ENCODE measurements around the gene KLHL41. TPM values are rescaled to one million over a fixed set of nuclear protein-coding genes. Genes with fewer than 3 reads are reported as not detected.

Gene KLHL41
- total RNA-seq, 1 experiment from 2014 or later: 0.07 TPM

DNA sequence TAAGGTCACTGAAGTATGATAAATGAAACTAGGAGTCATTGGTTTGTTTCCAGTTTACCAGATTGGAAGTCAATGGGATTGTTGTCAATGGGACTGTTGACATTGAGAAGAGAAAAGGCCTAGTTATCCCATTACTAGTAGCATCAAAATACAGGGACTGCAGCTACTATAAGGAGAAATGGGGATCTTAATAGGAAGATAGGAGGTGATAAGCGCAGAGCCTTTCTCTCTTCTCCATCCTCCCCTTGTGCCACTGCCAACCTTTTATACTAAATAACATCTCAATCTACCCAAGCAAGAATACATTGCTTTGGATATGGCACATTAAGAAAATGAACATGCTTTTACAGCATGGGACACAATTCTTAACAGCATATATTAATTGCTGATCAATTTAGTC, 40.7 kb upstream of the KLHL41 start:
- Histone ChIP-seq H3K27ac (ENCODE audit: low read length) (no peak overlapping the region), H3K27me3 (ENCODE audit: low read length) (no peaks in the 10 kb centered on the region), H3K4me1 (ENCODE audit: insufficient read depth, low read length) (peaks cover 7% of the 10 kb centered on the region), H3K4me3 (ENCODE audit: low read length) (no peak overlapping the region), H3K4me2 (ENCODE audit: low read length) (no peak overlapping the region), H3K9me2 (replicated peaks; ENCODE audit: low read length) (no peaks in the 10 kb centered on the region), H3K79me2 (ENCODE audit: low read length) (no peaks in the 10 kb centered on the region), H3K9me3 (ENCODE audit: low read length) (no peaks in the 10 kb centered on the region), H4K20me1 (ENCODE audit: low read length) (no peaks in the 10 kb centered on the region), H3K36me3 (ENCODE audit: low read depth, low read length) (no peaks in the 10 kb centered on the region), H3F3A (ENCODE audit: low read length, unreplicated experiment) (peaks cover 5% of the 10 kb centered on the region), H2AFZ (ENCODE audit: low read length) (no peak overlapping the region), H3K9ac (ENCODE audit: low read length) (no peak overlapping the region)
- DNase-seq (no peak), ATAC-seq (no peak)
- intact Hi-C loops (cut with micrococcal nuclease): no loop called here
- BruUV-seq (replicated peaks): no TSS peak
- ChIA-PET POLR2A (ENCODE audit: unreplicated experiment) (interaction anchor here (0.7 kb wide), 1 partner anchor 11 kb away, joined by 3 read pairs; no protein-coding TSS in a partner anchor), CTCF (no interaction called here)
- TF ChIP-seq CTCF (conservative IDR thresholded peaks at IDR 0.05; ENCODE audit: low read depth, low read length) (no peak), EZH2 (IDR thresholded peaks at IDR 0.05; ENCODE audit: low read length, unreplicated experiment) (no peak), EZH2phosphoT487 (IDR thresholded peaks at IDR 0.05; ENCODE audit: borderline replicate concordance, low read length) (no peak)

DNA sequence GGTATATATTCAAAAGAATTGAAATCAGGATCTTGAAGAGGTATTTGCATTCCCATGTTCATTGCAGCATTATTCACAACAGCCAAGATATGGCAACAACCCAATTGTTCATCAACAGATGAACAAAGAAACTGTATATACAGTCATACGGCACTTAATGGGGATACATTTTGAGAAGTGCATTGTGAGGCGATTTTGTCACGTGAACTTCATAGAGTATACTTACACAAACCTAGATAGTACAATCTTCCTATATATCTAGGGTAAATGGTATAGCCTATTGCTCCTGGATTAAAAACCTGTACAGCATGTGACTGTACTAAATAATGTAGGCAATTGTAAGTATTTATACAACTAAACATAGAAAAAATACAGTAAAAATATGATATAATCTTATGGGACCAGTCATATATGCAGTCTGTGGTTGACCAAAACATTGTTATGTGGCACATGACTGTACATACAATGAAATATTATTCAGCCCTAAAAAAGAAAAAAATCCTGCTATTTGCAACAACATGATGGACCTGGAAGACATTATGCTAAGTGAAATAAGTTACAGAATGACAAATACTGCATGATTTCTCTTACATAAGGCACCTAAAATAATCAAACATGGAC, 39.4 kb upstream of the KLHL41 start:
- Histone ChIP-seq H3K27ac (ENCODE audit: low read length) (no peak overlapping the region), H2AFZ (ENCODE audit: low read length) (no peak overlapping the region), H3K27me3 (ENCODE audit: low read length) (no peaks in the 10 kb centered on the region), H3K9me2 (replicated peaks; ENCODE audit: low read length) (no peaks in the 10 kb centered on the region), H3K9me3 (ENCODE audit: low read length) (no peaks in the 10 kb centered on the region), H3K79me2 (ENCODE audit: low read length) (no peaks in the 10 kb centered on the region), H3K4me1 (ENCODE audit: insufficient read depth, low read length) (peaks cover 4% of the 10 kb centered on the region; the same call in 1 of the 2 replicates), H3F3A (ENCODE audit: low read length, unreplicated experiment) (peaks cover 5% of the 10 kb centered on the region), H3K9ac (ENCODE audit: low read length) (no peak overlapping the region), H3K4me2 (ENCODE audit: low read length) (no peak overlapping the region), H4K20me1 (ENCODE audit: low read length) (no peaks in the 10 kb centered on the region), H3K36me3 (ENCODE audit: low read depth, low read length) (no peaks in the 10 kb centered on the region), H3K4me3 (ENCODE audit: low read length) (no peak overlapping the region)
- no peak for DNase-seq
- ChIA-PET CTCF (no interaction called here), POLR2A (ENCODE audit: unreplicated experiment) (no interaction called here)
- TF ChIP-seq EZH2phosphoT487 (IDR thresholded peaks at IDR 0.05; ENCODE audit: borderline replicate concordance, low read length): no peak
- no TSS peak for BruUV-seq (replicated peaks)
- intact Hi-C loops (cut with micrococcal nuclease): loop anchor here (10.0 kb wide), 1 partner anchor 115 kb away; the partner anchor contains the start of gene PPIG
- no peak for ATAC-seq

DNA sequence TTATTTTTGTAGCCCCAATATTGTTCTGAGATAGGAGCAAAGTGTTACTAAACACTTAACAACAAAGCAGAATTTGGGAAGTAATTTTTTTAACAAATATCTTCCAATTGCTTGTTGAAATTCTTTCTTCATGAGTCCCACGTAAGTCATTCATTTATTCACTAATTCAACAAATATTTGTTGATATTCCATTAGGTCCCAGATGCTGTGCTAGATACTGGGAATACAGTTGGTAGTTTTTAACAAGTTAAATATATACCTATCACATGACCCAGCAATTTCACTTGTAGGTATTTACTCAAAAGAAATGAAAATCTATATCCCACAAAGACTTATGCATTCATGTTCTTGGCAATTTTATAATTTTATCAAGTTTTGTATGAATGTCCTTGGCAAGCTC, 37.3 kb upstream of the KLHL41 start:
- Histone ChIP-seq H3K27ac (ENCODE audit: low read length) (no peak overlapping the region), H3K9ac (ENCODE audit: low read length) (no peak overlapping the region), H3F3A (ENCODE audit: low read length, unreplicated experiment) (peaks cover 5% of the 10 kb centered on the region), H3K79me2 (ENCODE audit: low read length) (no peaks in the 10 kb centered on the region), H3K4me2 (ENCODE audit: low read length) (no peak overlapping the region), H3K4me1 (ENCODE audit: insufficient read depth, low read length) (peaks cover 9% of the 10 kb centered on the region; the same call in 1 of the 2 replicates), H3K9me3 (ENCODE audit: low read length) (no peaks in the 10 kb centered on the region), H4K20me1 (ENCODE audit: low read length) (no peaks in the 10 kb centered on the region), H2AFZ (ENCODE audit: low read length) (no peak overlapping the region), H3K27me3 (ENCODE audit: low read length) (no peaks in the 10 kb centered on the region), H3K9me2 (replicated peaks; ENCODE audit: low read length) (no peaks in the 10 kb centered on the region), H3K36me3 (ENCODE audit: low read depth, low read length) (no peaks in the 10 kb centered on the region), H3K4me3 (ENCODE audit: low read length) (no peak overlapping the region)
- peak; percentile 61 for DNase-seq
- peak; percentile 64 for ATAC-seq
- intact Hi-C loops (cut with micrococcal nuclease): loop anchor here (10.0 kb wide), 1 partner anchor 113 kb away; the partner anchor contains the start of gene PPIG
- no TSS peak for BruUV-seq (replicated peaks)
- TF ChIP-seq EZH2phosphoT487 (IDR thresholded peaks at IDR 0.05; ENCODE audit: borderline replicate concordance, low read length) (no peak), EZH2 (IDR thresholded peaks at IDR 0.05; ENCODE audit: low read length, unreplicated experiment) (no peak)
- CTCF ChIA-PET: no interaction called here
- POLR2A ChIA-PET (ENCODE audit: unreplicated experiment): no interaction called here
